GM12873 (cell line): ENCODE data around the gene PLCB1.

Experiments
- TF ChIP-seq, protein P1 (sequence below): IDR thresholded peaks from 2 replicates; pipeline ENCODE4 v1.5.1; 2012; ENCODE audit warnings: low read depth, mild to moderate bottlenecking, moderate library complexity, low read length, control low read depth; ENCODE audit not compliant: insufficient read depth; ENCODE audit errors: missing control alignments

The PLCB1 gene

DNA sequence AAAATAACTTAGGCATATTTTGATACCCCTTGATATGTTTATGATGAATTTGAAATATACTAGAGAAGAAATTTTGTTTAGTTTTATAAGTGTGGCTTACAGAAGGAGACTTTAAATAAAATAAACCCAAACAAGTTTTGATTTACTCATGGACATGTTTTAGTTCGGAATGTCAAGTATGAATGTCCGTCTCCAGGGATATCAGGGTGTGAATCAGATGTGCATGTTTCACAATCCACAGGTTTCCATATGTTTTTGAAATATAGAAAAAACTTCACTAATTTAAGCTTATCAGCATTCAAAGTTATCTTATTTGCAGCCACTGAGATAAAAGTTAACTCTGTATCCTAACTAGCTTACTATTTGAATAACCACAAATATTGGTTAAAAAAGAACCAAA lies 51.5 kb downstream of the PLCB1 start:
- TF ChIP-seq, protein P1, sequence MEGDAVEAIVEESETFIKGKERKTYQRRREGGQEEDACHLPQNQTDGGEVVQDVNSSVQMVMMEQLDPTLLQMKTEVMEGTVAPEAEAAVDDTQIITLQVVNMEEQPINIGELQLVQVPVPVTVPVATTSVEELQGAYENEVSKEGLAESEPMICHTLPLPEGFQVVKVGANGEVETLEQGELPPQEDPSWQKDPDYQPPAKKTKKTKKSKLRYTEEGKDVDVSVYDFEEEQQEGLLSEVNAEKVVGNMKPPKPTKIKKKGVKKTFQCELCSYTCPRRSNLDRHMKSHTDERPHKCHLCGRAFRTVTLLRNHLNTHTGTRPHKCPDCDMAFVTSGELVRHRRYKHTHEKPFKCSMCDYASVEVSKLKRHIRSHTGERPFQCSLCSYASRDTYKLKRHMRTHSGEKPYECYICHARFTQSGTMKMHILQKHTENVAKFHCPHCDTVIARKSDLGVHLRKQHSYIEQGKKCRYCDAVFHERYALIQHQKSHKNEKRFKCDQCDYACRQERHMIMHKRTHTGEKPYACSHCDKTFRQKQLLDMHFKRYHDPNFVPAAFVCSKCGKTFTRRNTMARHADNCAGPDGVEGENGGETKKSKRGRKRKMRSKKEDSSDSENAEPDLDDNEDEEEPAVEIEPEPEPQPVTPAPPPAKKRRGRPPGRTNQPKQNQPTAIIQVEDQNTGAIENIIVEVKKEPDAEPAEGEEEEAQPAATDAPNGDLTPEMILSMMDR = no peak

DNA sequence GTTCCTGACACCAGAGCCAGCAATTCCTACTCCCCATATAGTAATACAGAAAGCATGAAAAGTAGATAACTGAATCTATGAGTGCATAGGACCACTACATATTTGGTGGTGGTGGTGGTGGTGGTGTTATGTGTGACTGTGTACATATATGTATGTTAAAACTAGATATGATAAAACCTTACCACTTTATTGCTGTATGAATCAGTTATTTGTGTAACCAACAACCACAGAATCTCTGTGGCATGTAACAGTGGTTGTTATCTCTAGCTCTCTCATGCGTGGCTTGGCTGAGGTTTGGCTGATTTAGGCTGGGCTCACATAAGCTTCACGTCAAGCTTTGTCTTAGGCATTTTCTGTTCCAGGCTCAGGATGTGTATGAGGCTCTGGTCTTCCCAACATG lies 55.7 kb downstream of the PLCB1 start:
- TF ChIP-seq, protein P1 = no peak

DNA sequence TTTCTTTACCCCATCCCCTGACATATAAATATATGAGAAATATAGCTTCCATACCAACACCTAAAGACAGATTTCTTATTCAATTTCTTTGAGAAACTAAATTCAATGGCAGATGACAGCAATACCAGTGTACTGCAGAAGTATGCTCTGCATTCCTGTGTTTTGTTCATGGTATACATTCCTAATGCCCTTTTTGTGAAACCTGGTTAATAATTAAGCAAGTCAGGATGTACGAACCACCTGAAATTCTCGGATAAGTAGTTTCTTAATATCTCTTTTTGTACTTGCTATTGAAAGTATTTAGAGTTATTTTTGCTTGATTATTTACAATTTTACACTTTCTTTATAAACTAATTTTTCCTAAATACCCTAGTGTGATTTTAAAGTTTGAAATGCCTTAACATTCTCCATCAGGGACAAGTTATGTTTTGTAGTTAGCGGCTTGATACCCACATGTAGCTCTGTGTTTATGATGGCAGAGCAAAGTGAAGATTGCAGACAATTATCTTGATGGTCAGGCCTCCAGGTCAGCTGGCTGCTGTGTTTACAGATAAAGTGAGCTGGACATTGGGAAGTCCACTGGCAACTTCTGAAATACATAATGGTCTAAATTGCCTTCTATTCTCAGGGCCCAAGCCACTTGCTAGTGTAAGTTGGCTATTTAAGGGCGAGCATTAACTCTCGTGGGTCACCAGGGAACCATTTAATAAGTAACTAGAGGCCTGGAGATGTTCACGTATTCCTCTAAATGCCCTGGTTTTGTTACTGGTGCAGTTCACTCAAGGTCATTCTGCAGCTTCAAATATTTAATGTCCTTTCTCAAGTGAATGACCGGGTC lies 58.2 kb downstream of the PLCB1 start:
- TF ChIP-seq, protein P1 = no peak

DNA sequence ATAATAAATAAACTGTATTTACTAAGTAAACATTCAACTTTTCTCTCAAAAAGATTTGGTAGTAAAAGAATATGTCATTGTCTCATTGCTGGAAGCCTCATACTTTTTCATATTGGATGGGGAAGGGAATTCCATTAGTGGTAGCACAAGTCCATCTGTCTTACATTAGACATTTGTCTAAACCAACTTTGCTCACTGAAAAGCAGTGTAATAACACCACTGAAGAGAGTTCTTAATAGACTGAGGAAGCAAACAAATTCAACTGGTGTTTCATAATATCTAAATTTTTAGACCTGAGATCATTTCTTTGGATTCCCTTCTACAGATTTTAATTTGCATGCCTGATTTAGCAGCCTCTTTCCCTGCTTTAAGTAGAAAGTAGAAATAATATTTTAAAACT lies 62.7 kb downstream of the PLCB1 start:
- TF ChIP-seq, protein P1 = no peak

DNA sequence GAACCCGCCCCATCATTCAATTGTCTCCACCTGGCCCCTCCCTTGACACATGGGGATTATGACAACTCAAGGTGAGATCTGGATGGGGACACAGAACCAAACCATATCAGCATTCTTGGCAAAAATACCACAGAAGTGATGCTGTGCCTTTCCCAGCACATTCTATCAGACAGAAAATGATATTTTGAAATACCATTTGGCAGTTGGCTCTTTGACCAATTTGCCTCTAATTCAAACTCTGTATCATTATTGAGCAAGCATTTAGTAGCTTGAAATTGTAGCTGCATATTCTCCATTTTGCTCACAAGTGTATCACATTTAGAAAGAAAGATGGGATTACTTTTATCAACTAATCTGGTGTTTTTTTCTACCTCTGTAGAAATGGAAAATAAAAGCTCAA lies 64.0 kb downstream of the PLCB1 start:
- TF ChIP-seq, protein P1 = no peak

DNA sequence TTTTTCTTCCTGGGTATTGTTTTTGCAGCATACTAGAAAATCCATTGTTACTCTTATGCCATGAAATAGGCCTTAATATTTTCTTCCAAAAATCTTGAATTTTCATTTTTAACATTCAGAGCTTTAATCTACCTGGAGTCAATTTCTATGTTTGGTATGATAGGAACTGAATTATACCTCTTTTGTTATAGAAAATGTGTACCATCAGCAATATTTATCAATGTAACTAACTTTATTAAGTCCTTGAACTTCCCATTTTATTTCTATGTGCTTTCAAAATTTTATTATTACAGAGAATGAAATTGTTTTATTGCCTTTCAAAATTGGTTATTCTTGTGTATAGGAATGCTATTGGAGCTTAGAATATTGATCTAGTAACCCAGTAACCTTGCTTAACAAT lies 68.2 kb downstream of the PLCB1 start:
- TF ChIP-seq, protein P1 = no peak

DNA sequence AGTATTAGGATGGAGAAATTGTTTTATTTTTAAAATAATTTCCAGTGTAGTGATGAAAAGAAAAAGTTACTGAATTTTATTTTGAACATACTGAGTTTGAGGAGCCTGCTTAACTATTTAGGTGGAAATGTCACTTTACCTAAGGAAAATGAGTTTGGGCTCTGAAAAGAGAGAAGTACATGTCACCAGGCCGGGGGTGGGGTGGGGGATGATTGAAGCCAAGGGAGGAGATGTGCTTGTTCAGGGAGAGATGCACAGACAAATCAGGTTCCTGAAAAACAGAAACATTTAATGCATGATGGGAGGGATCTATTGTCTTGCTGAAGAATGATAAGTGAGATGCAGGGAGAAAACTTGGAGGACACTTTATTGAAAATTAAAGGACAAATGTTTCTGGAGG lies 71.3 kb downstream of the PLCB1 start:
- TF ChIP-seq, protein P1 = no peak
